Peyer's patch (tissue), 4 donors: ENCODE data around the gene CLEC2L. TPM values are rescaled to one million over a fixed set of nuclear protein-coding genes. Genes with fewer than 3 reads are reported as not detected.

ENCODE experiments used
- DNase-seq, 3 donors: peaks; one replicate each; pipeline ENCODE4 v3.0.0-alpha.2; 2017 to 2019
- H3K27ac ChIP-seq, 4 donors: fragments of 200-600 bp; sonication (generic); one replicate each; pipeline ENCODE4 v1.5.1; 2016 to 2019
- H3K27me3 ChIP-seq, 2 donors: fragments of 200-600 bp; sonication (generic); one replicate each; pipeline ENCODE4 v1.5.1; 2019
- H3K36me3 ChIP-seq, 3 donors: fragments of 200-600 bp; sonication (generic); one replicate each; pipeline ENCODE4 v1.5.1; 2016 to 2019
- H3K4me1 ChIP-seq, 4 donors: fragments of 200-600 bp; sonication (generic); one replicate each; pipeline ENCODE4 v1.5.1; 2016 to 2019
- H3K4me3 ChIP-seq, 4 donors: fragments of 200-600 bp; sonication (generic); 1 replicate in 3 of 4; 2 replicates in 1 of 4; pipeline ENCODE4 v1.5.1; 2016 to 2019; ENCODE audit warnings: mild to moderate bottlenecking in 1 of 4
- H3K9me3 ChIP-seq, 4 donors: fragments of 200-600 bp; sonication (generic); one replicate each; pipeline ENCODE4 v1.5.1; 2016 to 2019; ENCODE audit warnings: mild to moderate bottlenecking in 1 of 4
- POLR2A ChIP-seq, 2 donors: fragments of 450-650 bp; IDR thresholded peaks; one replicate each; pipeline ENCODE4 v1.5.1; 2017; ENCODE audit warnings: antibody characterized with exemption in 2 of 2, mild to moderate bottlenecking in 2 of 2, moderate library complexity in 2 of 2
- total RNA-seq, 4 donors: library from RNA; depleted of rRNA; stranded (reverse); fragments of >200 nt; gene quantifications; one replicate each; pipeline ENCODE4 v1.1.0, GENCODE V29; 2016
- TF ChIP-seq, protein P1 (sequence below), 6 experiments: fragments of 450-650 bp in 4 of 6; fragments of 200-600 bp in 2 of 6; sonication (generic) in 1 of 6; IDR thresholded peaks; one replicate each; pipeline ENCODE4 v1.5.1; 2017 to 2019; ENCODE audit warnings: antibody characterized with exemption in 6 of 6, mild to moderate bottlenecking in 3 of 6, moderate library complexity in 1 of 6

CLEC2L gene
- total RNA-seq: not detected

DNA sequence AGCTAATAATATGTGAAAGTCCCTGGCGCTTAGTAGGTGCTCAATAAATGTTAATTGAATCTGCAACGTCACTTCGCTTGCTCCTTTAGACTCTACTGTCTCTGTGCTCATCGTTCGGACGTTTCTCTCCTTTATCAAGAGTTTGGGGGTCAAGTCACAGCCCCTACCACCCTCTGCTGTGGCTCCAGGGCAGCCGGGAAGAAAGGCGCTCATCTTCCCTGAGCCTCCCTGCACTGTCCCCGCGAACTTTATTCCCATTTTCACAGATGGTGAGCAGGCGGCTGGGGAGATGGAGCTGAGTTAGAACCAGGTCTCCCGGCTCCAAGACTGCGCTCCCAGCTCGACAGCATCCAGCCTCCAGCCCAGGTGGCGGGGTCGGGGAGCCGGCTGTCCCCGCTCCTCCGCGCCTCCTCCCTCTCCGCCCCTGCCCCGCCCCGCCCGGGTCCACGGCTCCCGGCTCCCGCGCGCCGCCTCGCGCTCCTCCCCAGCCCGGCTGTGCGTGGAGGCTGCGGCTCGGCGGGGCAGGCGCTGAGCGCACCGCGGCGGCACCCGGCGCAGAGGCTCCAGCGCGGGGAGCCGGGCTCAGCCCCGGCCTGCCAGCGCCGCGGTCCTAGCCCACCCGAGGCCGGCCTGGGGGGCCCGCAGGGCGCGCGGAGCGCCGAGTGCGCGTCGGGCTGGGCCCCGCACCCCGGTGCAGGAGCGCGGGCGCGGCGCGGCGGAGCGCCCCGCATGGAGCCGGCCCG is at the start of gene CLEC2L:
Gene CLEC2L (plus strand): TSS at position 487 of the 743 bp plus-strand sequence. CDS start 243 bp downstream, at position 730.
- H3K36me3 ChIP-seq: no peaks in the 10 kb centered on the region
- H3K27ac ChIP-seq: no peak within 1 kb of the TSS
- H3K4me3 ChIP-seq: peak within 1 kb of the TSS in 2 of 4 donors; percentile 32 to 34
- TF ChIP-seq, protein P1, sequence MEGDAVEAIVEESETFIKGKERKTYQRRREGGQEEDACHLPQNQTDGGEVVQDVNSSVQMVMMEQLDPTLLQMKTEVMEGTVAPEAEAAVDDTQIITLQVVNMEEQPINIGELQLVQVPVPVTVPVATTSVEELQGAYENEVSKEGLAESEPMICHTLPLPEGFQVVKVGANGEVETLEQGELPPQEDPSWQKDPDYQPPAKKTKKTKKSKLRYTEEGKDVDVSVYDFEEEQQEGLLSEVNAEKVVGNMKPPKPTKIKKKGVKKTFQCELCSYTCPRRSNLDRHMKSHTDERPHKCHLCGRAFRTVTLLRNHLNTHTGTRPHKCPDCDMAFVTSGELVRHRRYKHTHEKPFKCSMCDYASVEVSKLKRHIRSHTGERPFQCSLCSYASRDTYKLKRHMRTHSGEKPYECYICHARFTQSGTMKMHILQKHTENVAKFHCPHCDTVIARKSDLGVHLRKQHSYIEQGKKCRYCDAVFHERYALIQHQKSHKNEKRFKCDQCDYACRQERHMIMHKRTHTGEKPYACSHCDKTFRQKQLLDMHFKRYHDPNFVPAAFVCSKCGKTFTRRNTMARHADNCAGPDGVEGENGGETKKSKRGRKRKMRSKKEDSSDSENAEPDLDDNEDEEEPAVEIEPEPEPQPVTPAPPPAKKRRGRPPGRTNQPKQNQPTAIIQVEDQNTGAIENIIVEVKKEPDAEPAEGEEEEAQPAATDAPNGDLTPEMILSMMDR (IDR thresholded peaks at IDR 0.05): no peak
- TF ChIP-seq POLR2A (IDR thresholded peaks at IDR 0.05): no peak
- no peaks in the 10 kb centered on the region for H3K9me3 ChIP-seq
- no peaks in the 10 kb centered on the region for H3K4me1 ChIP-seq
- no peak for DNase-seq
- H3K27me3 ChIP-seq: peaks cover 0 to 5% of the 10 kb centered on the region in 2 donors

DNA sequence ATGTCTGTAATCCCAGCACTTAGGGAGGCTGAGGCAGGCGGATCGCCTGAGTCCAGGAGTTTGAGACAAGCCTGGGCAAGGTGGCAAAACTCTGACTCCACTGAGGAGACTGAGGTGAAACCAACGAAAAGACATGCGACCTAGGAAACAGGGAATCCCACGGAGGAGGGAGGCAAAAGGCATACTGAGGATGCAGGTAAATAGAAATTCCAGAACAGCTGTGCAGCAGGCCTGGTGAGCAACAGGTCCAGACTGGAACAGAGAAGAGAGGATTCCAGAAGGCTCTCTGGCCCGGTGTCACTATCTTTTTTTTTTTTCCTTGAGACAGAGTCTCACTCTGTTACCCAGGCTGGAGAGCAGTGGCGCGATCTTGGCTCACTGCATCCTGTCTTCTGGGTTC is 47.3 kb upstream of the CLEC2L start:
- DNase-seq: no peak

DNA sequence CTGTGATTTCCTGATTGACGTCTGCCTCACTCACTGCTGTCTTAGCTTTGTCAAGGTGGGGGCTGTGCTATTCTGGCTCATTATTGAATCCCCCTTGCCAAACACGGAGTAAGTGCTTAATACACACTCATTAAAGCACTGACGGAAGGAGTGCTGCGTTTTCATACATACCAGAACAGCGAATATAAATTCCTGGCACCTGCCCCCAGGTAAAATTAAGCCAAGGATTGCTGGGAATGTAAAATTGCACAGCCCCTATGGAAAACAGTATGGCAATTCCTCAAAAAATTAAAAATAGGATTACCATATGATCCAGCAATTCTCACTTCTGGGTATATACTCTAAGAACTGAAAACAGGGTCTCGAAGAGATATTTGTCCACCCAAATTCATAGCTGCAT is 46.6 kb upstream of the CLEC2L start:
- Histone ChIP-seq H3K27me3 (no peaks in the 10 kb centered on the region), H3K36me3 (no peaks in the 10 kb centered on the region), H3K4me3 (no peak overlapping the region), H3K4me1 (peaks cover 0 to 3% (median 0%) of the 10 kb centered on the region in 4 donors), H3K9me3 (peaks cover 0 to 8% (median 0%) of the 10 kb centered on the region in 4 donors), H3K27ac (no peak overlapping the region)
- TF ChIP-seq, protein P1 (IDR thresholded peaks at IDR 0.05): no peak
- no peak for TF ChIP-seq POLR2A (IDR thresholded peaks at IDR 0.05)
- DNase-seq: no peak

More for the DNA sequence above, 47.3 kb upstream of the CLEC2L start:
- no peak for TF ChIP-seq POLR2A (IDR thresholded peaks at IDR 0.05)
- TF ChIP-seq, protein P1 (IDR thresholded peaks at IDR 0.05): no peak
- no peaks in the 10 kb centered on the region for H3K27me3 ChIP-seq
- peaks cover 0 to 8% (median 0%) of the 10 kb centered on the region in 4 donors for H3K9me3 ChIP-seq
- H3K4me3 ChIP-seq: no peak overlapping the region
- no peaks in the 10 kb centered on the region for H3K36me3 ChIP-seq
- peaks cover 0 to 3% (median 0%) of the 10 kb centered on the region in 4 donors for H3K4me1 ChIP-seq
- H3K27ac ChIP-seq: no peak overlapping the region

DNA sequence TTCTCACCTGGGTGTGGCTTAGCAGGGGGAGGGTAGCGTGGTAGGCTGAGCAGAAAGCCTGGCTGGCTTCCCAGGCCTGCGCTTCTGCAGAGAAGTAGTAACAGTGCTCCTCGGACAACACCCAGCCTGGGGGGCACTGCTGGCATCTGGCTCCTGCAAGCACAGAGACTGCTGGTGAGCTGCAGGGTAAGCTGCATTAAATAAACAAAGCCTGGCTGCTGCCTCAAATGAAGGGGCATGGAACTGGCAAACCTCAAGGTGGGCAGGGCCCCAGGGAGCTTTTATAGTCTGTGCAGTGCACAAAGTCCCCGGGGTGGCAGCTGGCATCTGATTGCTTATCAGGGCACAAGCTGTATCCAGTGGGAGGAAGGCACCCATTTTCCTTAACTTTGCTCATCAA is 43.9 kb upstream of the CLEC2L start:
- peaks cover 0 to 15% of the 10 kb centered on the region in 2 donors for H3K27me3 ChIP-seq
- no peak overlapping the region for H3K4me3 ChIP-seq
- peak in 2 of 3 donors; percentile 50 to 58 for DNase-seq
- no peaks in the 10 kb centered on the region for H3K9me3 ChIP-seq
- no peak overlapping the region for H3K27ac ChIP-seq
- TF ChIP-seq, protein P1 (IDR thresholded peaks at IDR 0.05): no peak
- no peak for TF ChIP-seq POLR2A (IDR thresholded peaks at IDR 0.05)
- peaks cover 0 to 18% (median 13%) of the 10 kb centered on the region in 4 donors for H3K4me1 ChIP-seq
- no peaks in the 10 kb centered on the region for H3K36me3 ChIP-seq

DNA sequence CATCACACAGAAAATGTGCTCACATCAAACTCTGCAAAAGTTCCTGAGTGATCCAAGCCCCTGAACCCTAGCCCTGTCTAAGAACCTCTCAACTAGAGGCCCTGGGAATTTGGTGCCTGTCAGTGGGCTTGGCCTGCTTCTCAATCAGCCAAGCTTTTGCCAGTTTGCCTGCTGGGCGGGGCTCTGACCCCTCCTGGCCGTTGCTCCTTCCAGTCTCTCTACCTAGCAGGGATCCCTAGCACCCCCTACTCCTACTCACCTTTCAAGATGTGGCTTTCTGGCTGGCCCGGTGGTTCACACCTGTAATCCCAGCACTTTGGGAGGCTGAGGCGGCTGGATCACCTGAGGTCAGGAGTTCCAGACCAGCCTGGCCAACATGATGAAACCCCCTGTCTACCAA is 42.1 kb upstream of the CLEC2L start:
- H3K27me3 ChIP-seq: peaks cover 0 to 15% of the 10 kb centered on the region in 2 donors

More for the DNA sequence above, 42.1 kb upstream of the CLEC2L start:
- Histone ChIP-seq H3K4me3 (no peak overlapping the region), H3K9me3 (no peaks in the 10 kb centered on the region), H3K36me3 (no peaks in the 10 kb centered on the region), H3K27ac (no peak overlapping the region), H3K4me1 (peaks cover 0 to 18% (median 13%) of the 10 kb centered on the region in 4 donors)
- DNase-seq: no peak
- TF ChIP-seq, protein P1 (IDR thresholded peaks at IDR 0.05): no peak
- TF ChIP-seq POLR2A (IDR thresholded peaks at IDR 0.05): no peak
